Measurements from ENCODE around the gene TLR6. TPM values are rescaled to one million over a fixed set of nuclear protein-coding genes. Genes with fewer than 3 reads are reported as not detected.
A peak's percentile ranks its signal among the peaks of the same experiment; 100 is the strongest.
"Not testable (repeated sequence)": the region's sequence is repeated elsewhere in the genome, so short reads cannot be mapped to it uniquely, and the experiment has no call there.

The TLR6 gene
- total RNA-seq, 1 donor from 2014 or later: 2.6 TPM

GRCh38 chr4:38780833-38781484 lies 75.7 kb downstream of the TLR6 start:
- DNase-seq (ENCODE audit: low spot score): no peak
- H3K9me3 Mint-ChIP-seq (ENCODE audit: low read depth): no peaks in the 10 kb centered on the region

DNA sequence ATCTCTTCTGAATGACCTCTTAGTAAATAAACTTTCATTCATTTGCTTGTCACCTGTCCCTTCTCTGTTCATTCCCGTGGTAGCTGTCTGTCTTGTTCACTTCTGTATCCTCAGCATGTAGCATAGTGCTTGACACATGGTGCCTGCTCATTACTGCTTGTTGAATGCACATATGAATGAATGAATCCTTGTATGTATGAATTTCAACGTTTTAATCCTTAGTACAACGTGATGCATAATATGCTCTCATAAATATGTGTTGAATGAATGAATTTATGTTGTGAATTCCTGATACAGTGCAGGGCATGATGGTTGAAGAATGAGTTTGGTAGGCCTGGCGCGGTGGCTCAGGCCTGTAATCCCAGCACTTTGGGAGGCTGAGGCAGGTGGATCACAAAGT lies 76.8 kb downstream of the TLR6 start:
- no peaks in the 10 kb centered on the region for H3K9me3 Mint-ChIP-seq (ENCODE audit: low read depth)
- H3K4me1 Mint-ChIP-seq (ENCODE audit: low read depth): peaks cover 2% of the 10 kb centered on the region
- no peak for DNase-seq (ENCODE audit: low spot score)
- no peak for TF ChIP-seq CTCF (IDR thresholded peaks at IDR 0.05)
- peaks cover 2% of the 10 kb centered on the region for H3K36me3 Mint-ChIP-seq (ENCODE audit: low read depth)
- H3K27ac Mint-ChIP-seq (ENCODE audit: unreplicated experiment): no peak overlapping the region
- H3K27me3 Mint-ChIP-seq (ENCODE audit: low read depth): no peaks in the 10 kb centered on the region
- H3K4me3 Mint-ChIP-seq (ENCODE audit: unreplicated experiment): no peak overlapping the region

More at GRCh38 chr4:38780833-38781484, 75.7 kb downstream of the TLR6 start:
- TF ChIP-seq CTCF (IDR thresholded peaks at IDR 0.05): no peak
- Mint-ChIP-seq H3K27me3 (ENCODE audit: low read depth) (no peaks in the 10 kb centered on the region), H3K4me1 (ENCODE audit: low read depth) (peaks cover 2% of the 10 kb centered on the region), H3K36me3 (ENCODE audit: low read depth) (peaks cover 2% of the 10 kb centered on the region), H3K27ac (ENCODE audit: unreplicated experiment) (no peak overlapping the region), H3K4me3 (ENCODE audit: unreplicated experiment) (no peak overlapping the region)

DNA sequence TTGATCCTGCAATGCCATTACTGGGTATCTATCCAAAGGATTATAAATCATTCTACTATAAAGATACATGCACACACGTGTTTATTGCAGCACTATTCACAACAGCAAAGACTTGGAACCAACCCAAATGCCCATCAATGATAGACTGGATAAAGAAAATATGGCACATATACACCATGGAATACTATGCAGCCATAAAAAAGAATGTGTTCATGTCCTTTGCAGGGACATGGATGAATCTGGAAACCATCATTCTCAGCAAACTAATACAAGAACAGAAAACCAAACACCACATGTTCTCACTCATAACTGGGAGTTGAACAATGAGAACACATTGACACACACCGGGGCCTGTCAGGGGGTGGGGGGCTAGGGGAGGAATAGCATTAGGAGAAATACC lies 78.7 kb downstream of the TLR6 start:
- H3K36me3 Mint-ChIP-seq (ENCODE audit: low read depth); H3K27me3 Mint-ChIP-seq (ENCODE audit: low read depth); H3K9me3 Mint-ChIP-seq (ENCODE audit: low read depth); DNase-seq (ENCODE audit: low spot score); H3K4me1 Mint-ChIP-seq (ENCODE audit: low read depth); H3K27ac Mint-ChIP-seq (ENCODE audit: unreplicated experiment); H3K4me3 Mint-ChIP-seq (ENCODE audit: unreplicated experiment): not testable (repeated sequence)

GRCh38 chr4:38775326-38775725 lies 81.3 kb downstream of the TLR6 start:
- Mint-ChIP-seq H3K9me3 (ENCODE audit: low read depth) (peaks cover 8% of the 10 kb centered on the region), H3K4me1 (ENCODE audit: low read depth) (no peaks in the 10 kb centered on the region), H3K27ac (ENCODE audit: unreplicated experiment) (no peak overlapping the region), H3K4me3 (ENCODE audit: unreplicated experiment) (no peak overlapping the region), H3K27me3 (ENCODE audit: low read depth) (no peaks in the 10 kb centered on the region), H3K36me3 (ENCODE audit: low read depth) (peaks cover 2% of the 10 kb centered on the region)
- no peak for TF ChIP-seq CTCF (IDR thresholded peaks at IDR 0.05)
- DNase-seq (ENCODE audit: low spot score): no peak

GRCh38 chr4:38774181-38774955 lies 82.2 kb downstream of the TLR6 start:
- no peak for TF ChIP-seq CTCF (IDR thresholded peaks at IDR 0.05)
- Mint-ChIP-seq H3K9me3 (ENCODE audit: low read depth) (peaks cover 8% of the 10 kb centered on the region), H3K4me3 (ENCODE audit: unreplicated experiment) (no peak overlapping the region), H3K36me3 (ENCODE audit: low read depth) (peaks cover 2% of the 10 kb centered on the region), H3K27ac (ENCODE audit: unreplicated experiment) (no peak overlapping the region), H3K27me3 (ENCODE audit: low read depth) (no peaks in the 10 kb centered on the region), H3K4me1 (ENCODE audit: low read depth) (peaks cover 3% of the 10 kb centered on the region)
- DNase-seq (ENCODE audit: low spot score): no peak

Small RNA genes within 50 kb of the gene (microRNA-seq; reads per million reads assigned to microRNA genes)
- 1,550 reads per million, percentile 83 among the genes with 10 or more reads in this experiment for gene MIR574 (ENCODE audit: borderline number of aligned reads)

Other genes starting within 250 kb of the TLR6 start
- gene KLF3, start 192.6 kb downstream of the TLR6 start, total RNA-seq: 26.4 to 27.6 TPM (median 26.7 TPM) in 3 replicates
- gene TLR10, start 73.8 kb downstream of the TLR6 start, total RNA-seq: not detected in 3 replicates
- 0.15 to 1.1 TPM (median 0.38 TPM) in 3 replicates for gene TLR1, start 52.0 kb downstream of the TLR6 start, total RNA-seq
- gene FAM114A1, start 11.0 kb upstream of the TLR6 start, total RNA-seq: 223 to 245 TPM (median 230 TPM) in 3 replicates
- gene TMEM156, start 175.6 kb upstream of the TLR6 start, total RNA-seq: 0.32 to 0.36 TPM in 2 of 3 replicates, not detected in the other
- 46.8 to 83.3 TPM (median 74.8 TPM) in 3 replicates for gene KLHL5, start 205.4 kb upstream of the TLR6 start, total RNA-seq